ENCODE measurements around the gene EPC2. TPM values are rescaled to one million over a fixed set of nuclear protein-coding genes. Genes with fewer than 3 reads are reported as not detected.
A peak's percentile ranks its signal among the peaks of the same experiment; 100 is the strongest.

The EPC2 gene, protein sequence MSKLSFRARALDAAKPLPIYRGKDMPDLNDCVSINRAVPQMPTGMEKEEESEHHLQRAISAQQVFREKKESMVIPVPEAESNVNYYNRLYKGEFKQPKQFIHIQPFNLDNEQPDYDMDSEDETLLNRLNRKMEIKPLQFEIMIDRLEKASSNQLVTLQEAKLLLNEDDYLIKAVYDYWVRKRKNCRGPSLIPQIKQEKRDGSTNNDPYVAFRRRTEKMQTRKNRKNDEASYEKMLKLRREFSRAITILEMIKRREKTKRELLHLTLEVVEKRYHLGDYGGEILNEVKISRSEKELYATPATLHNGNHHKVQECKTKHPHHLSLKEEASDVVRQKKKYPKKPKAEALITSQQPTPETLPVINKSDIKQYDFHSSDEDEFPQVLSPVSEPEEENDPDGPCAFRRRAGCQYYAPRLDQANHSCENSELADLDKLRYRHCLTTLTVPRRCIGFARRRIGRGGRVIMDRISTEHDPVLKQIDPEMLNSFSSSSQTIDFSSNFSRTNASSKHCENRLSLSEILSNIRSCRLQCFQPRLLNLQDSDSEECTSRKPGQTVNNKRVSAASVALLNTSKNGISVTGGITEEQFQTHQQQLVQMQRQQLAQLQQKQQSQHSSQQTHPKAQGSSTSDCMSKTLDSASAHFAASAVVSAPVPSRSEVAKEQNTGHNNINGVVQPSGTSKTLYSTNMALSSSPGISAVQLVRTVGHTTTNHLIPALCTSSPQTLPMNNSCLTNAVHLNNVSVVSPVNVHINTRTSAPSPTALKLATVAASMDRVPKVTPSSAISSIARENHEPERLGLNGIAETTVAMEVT
- 12.8 and 14.9 TPM in 2 replicates for total RNA-seq (2014; rRNA removed; shearing (Covaris generic))
- total RNA-seq (2022): 26.3 and 30.8 TPM in 2 replicates
- percentile 90 among the genes with signal in this experiment for Bru-seq, nascent RNA
- BruChase-seq, experiment 1, labeled RNA remaining after a 6-hour chase: percentile 66 among the genes with signal in this experiment
- BruChase-seq, experiment 2, labeled RNA remaining after a 2-hour chase: percentile 70 among the genes with signal in this experiment
- long read RNA-seq, partial matches to known transcripts: 2 of 5 reads
- long read RNA-seq, other reads (novel, unspliced or antisense): 3 of 5 reads

DNA sequence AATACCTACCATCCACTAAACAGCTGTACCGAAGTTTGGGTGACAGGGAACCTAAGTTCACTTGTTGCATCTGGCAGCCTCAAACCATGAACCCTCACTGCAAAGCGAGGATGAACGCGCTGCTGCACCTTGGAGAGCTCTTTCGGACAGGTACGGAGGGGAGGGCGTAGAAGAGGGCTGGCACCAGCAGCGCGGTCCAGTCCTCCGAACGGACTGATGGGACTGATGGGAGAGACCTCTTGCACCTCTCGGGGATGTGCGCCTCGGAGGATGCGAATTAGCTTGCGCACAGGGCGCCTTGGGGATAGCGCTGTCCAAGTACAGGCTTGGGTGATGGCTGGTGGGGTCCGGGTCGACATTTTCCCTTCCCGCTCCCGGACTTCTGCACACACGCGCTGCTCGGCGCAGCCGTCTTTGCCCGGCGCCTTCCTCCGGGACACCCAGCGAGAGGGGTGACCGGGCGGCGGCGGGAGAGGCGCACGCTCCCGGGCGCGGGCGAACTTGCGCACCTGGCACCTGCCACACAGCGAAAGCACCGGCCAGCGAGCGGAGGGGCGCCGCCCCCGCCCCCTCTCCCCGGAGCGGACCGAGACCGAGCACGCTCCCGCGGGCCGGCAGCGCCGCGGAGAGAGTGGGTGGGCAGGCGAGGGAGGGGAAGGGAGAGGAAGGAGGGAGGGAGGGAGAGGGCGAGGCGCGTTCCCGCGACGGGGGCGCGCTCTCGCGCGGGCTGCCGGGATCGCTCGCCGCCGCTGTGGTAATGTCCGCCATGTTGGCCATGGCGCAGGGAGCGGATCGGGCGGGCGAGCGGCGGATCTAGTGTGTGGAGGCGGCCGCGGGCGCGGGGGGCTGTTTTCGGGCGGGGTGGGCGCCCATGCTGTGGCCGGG is at the start of gene EPC2:
EPC2 (plus strand) TSS at position 754 of the 885 bp plus-strand sequence. CDS start 267 bp downstream, outside the sequence.
- H3K4me3 ChIP-seq (ENCODE audit: low read depth, low read length, poor library complexity, severe bottlenecking): peak within 1 kb of the TSS; percentile 90
- H3K27ac ChIP-seq (ENCODE audit: low read depth, low read length, poor library complexity, severe bottlenecking): peak within 1 kb of the TSS; percentile 66
- H3K36me3 ChIP-seq (ENCODE audit: insufficient read depth, low read length): no peaks in the 10 kb centered on the region
- CTCF ChIA-PET (ENCODE audit: unreplicated experiment): interaction anchor here (0.7 kb wide), 1 partner anchor 135 kb away, joined by 3 read pairs; no protein-coding TSS in a partner anchor
- no peaks in the 10 kb centered on the region for H3K9me2 ChIP-seq (ENCODE audit: insufficient read depth, low read length)
- TF ChIP-seq EZH2phosphoT487 (IDR thresholded peaks at IDR 0.05; ENCODE audit: borderline replicate concordance, low read depth, low read length): no peak
- TF ChIP-seq, protein P1, sequence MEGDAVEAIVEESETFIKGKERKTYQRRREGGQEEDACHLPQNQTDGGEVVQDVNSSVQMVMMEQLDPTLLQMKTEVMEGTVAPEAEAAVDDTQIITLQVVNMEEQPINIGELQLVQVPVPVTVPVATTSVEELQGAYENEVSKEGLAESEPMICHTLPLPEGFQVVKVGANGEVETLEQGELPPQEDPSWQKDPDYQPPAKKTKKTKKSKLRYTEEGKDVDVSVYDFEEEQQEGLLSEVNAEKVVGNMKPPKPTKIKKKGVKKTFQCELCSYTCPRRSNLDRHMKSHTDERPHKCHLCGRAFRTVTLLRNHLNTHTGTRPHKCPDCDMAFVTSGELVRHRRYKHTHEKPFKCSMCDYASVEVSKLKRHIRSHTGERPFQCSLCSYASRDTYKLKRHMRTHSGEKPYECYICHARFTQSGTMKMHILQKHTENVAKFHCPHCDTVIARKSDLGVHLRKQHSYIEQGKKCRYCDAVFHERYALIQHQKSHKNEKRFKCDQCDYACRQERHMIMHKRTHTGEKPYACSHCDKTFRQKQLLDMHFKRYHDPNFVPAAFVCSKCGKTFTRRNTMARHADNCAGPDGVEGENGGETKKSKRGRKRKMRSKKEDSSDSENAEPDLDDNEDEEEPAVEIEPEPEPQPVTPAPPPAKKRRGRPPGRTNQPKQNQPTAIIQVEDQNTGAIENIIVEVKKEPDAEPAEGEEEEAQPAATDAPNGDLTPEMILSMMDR (conservative IDR thresholded peaks at IDR 0.05; ENCODE audit: low read length): no peak
- peak; percentile 87 for DNase-seq (ENCODE audit: low spot score)
- H3K79me2 ChIP-seq (ENCODE audit: insufficient read depth, low read depth, low read length): peaks cover 39% of the 10 kb centered on the region
- peak within 1 kb of the TSS; percentile 96 for H3K4me2 ChIP-seq (ENCODE audit: low read length)
- peaks cover 13% of the 10 kb centered on the region for H3K4me1 ChIP-seq (ENCODE audit: insufficient read depth, low read length, poor library complexity, severe bottlenecking)
- no peaks in the 10 kb centered on the region for H3K9me3 ChIP-seq (ENCODE audit: low read length)
- peak within 1 kb of the TSS; percentile 72 for H2AFZ ChIP-seq (ENCODE audit: low read length)
- BruUV-seq (replicated peaks): no TSS peak
- peaks cover 6% of the 10 kb centered on the region for H4K20me1 ChIP-seq (ENCODE audit: insufficient read depth, low read length)
- POLR2A ChIA-PET: interaction anchor here (0.7 to 0.9 kb wide), 4 partner anchors 13 to 622 kb away, joined by 3 read pairs; no protein-coding TSS in a partner anchor
- intact Hi-C loops (cut with micrococcal nuclease; ENCODE audit: unreplicated experiment): loop anchor here (1.0 to 10.0 kb wide), 3 partner anchors 341 to 941 kb away; partner anchors contain the start of genes MMADHC and ORC4

DNA sequence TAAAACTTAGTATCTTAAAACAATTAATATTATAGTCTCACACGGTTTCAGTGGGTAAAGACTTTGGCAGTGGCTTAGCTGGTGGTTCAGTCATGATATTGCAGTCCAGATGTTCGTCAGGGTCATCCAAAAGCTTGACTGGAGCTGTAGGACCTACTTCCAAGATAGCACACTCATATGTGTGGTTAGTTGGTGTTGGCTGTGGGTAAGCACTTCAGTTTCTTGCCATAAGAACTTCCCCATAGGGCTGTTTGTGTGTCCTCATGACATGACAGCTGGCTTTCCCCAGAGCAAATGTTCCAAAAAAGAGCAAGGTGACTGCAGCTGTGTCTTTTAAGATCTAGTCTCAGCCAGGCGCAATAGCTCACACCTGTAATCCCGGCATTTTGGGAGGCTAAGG is 48.5 kb upstream of the EPC2 start:
- Histone ChIP-seq H3K4me3 (ENCODE audit: low read depth, low read length, poor library complexity, severe bottlenecking) (no peak overlapping the region), H3K27ac (ENCODE audit: low read depth, low read length, poor library complexity, severe bottlenecking) (no peak overlapping the region), H3K79me2 (ENCODE audit: insufficient read depth, low read depth, low read length) (no peaks in the 10 kb centered on the region), H3K4me1 (ENCODE audit: insufficient read depth, low read length, poor library complexity, severe bottlenecking) (no peaks in the 10 kb centered on the region), H2AFZ (ENCODE audit: low read length) (no peak overlapping the region), H3K9me2 (ENCODE audit: insufficient read depth, low read length) (no peaks in the 10 kb centered on the region), H3K36me3 (ENCODE audit: insufficient read depth, low read length) (no peaks in the 10 kb centered on the region), H3K9me3 (ENCODE audit: low read length) (no peaks in the 10 kb centered on the region), H4K20me1 (ENCODE audit: insufficient read depth, low read length) (no peaks in the 10 kb centered on the region), H3K4me2 (ENCODE audit: low read length) (no peak overlapping the region)
- CTCF ChIA-PET (ENCODE audit: unreplicated experiment): no interaction called here
- intact Hi-C loops (cut with micrococcal nuclease; ENCODE audit: unreplicated experiment): no loop called here
- TF ChIP-seq, protein P1 (conservative IDR thresholded peaks at IDR 0.05; ENCODE audit: low read length): no peak
- POLR2A ChIA-PET: no interaction called here
- no TSS peak for BruUV-seq (replicated peaks)
- DNase-seq (ENCODE audit: low spot score): no peak
